GM20000 (cell line): Measurements from ENCODE around the gene LRRC47.
"Not testable (repeated sequence)": the region's sequence is repeated elsewhere in the genome, so short reads cannot be mapped to it uniquely, and the experiment has no call there.

ENCODE experiments used
- DNase-seq: peaks from one replicate; pipeline ENCODE4 v3.0.0; 2012; ENCODE audit warnings: low spot score
- CTCF ChIP-seq: IDR thresholded peaks from 2 replicates; pipeline ENCODE4 v1.5.1; 2012; ENCODE audit warnings: mild to moderate bottlenecking, control low read depth; ENCODE audit errors: extremely low read depth, missing control alignments

LRRC47 gene

GRCh38 chr1:3805038-3805437 lies 8.7 kb upstream of the LRRC47 start:
- no peak for TF ChIP-seq CTCF
- DNase-seq, result no peak

GRCh38 chr1:3804627-3804944 lies 8.3 kb upstream of the LRRC47 start:
- not testable (repeated sequence) for DNase-seq

GRCh38 chr1:3803905-3804626 lies 7.8 kb upstream of the LRRC47 start:
- no peak for DNase-seq
- no peak for TF ChIP-seq CTCF

- not testable (repeated sequence) for DNase-seq
These were observed 4.5 kb upstream of the LRRC47 start for GRCh38 chr1:3800795-3801194.

GRCh38 chr1:3799976-3800685 lies 3.8 kb upstream of the LRRC47 start:
- DNase-seq, result no peak
- TF ChIP-seq CTCF, result no peak

GRCh38 chr1:3795453-3796214 lies 664 bp downstream of the LRRC47 start:
- no peak for DNase-seq
- TF ChIP-seq CTCF, result no peak

GRCh38 chr1:3790952-3791351 lies 5.3 kb downstream of the LRRC47 start:
- TF ChIP-seq CTCF, result no peak
- DNase-seq, result no peak

- no peak for DNase-seq
- no peak for TF ChIP-seq CTCF
These were observed 5.8 kb downstream of the LRRC47 start for GRCh38 chr1:3790500-3790923.
